ENCODE measurements around the gene UBALD2.
"Not testable (repeated sequence)": the region's sequence is repeated elsewhere in the genome, so short reads cannot be mapped to it uniquely, and the experiment has no call there.

UBALD2 gene

GRCh38 chr17:76262732-76263344 lies 2.3 kb upstream of the UBALD2 start:
- in situ Hi-C loops (cut with HindIII; ENCODE audit: low pct_unique_long_range_greater_than_20kb, low sequenced_read_pairs), result no loop called here
- DNase-seq (ENCODE audit: low read depth in 1 of 2, low spot score in 1 of 2), result peak; percentile 64 to 85
- no peak for TF ChIP-seq JUND (IDR thresholded peaks at IDR 0.05; ENCODE audit: low read depth)

- in situ Hi-C loops (cut with HindIII; ENCODE audit: low pct_unique_long_range_greater_than_20kb, low sequenced_read_pairs), result no loop called here
- TF ChIP-seq JUND (IDR thresholded peaks at IDR 0.05; ENCODE audit: low read depth), result no peak
- DNase-seq (ENCODE audit: low read depth in 1 of 2, low spot score in 1 of 2), result no peak
These were observed 1.3 kb upstream of the UBALD2 start for GRCh38 chr17:76263896-76264295.

- no peak for DNase-seq (ENCODE audit: low read depth in 1 of 2, low spot score in 1 of 2)
- TF ChIP-seq JUND (IDR thresholded peaks at IDR 0.05; ENCODE audit: low read depth), result no peak
- in situ Hi-C loops (cut with HindIII; ENCODE audit: low pct_unique_long_range_greater_than_20kb, low sequenced_read_pairs), result no loop called here
These were observed 758 bp upstream of the UBALD2 start for GRCh38 chr17:76264425-76264754.

- peak; percentile 59 to 61 for DNase-seq (ENCODE audit: low read depth in 1 of 2, low spot score in 1 of 2)
These were observed 586 bp downstream of the UBALD2 start for GRCh38 chr17:76265624-76266243.

GRCh38 chr17:76266244-76266938 lies 1.2 kb downstream of the UBALD2 start:
- in situ Hi-C loops (cut with HindIII; ENCODE audit: low pct_unique_long_range_greater_than_20kb, low sequenced_read_pairs), result no loop called here
- peak; percentile 52 to 58 for DNase-seq (ENCODE audit: low read depth in 1 of 2, low spot score in 1 of 2)
- TF ChIP-seq JUND (IDR thresholded peaks at IDR 0.05; ENCODE audit: low read depth), result no peak

More at GRCh38 chr17:76265624-76266243, 586 bp downstream of the UBALD2 start:
- in situ Hi-C loops (cut with HindIII; ENCODE audit: low pct_unique_long_range_greater_than_20kb, low sequenced_read_pairs), result no loop called here
- no peak for TF ChIP-seq JUND (IDR thresholded peaks at IDR 0.05; ENCODE audit: low read depth)

- no peak for TF ChIP-seq JUND (IDR thresholded peaks at IDR 0.05; ENCODE audit: low read depth)
- in situ Hi-C loops (cut with HindIII; ENCODE audit: low pct_unique_long_range_greater_than_20kb, low sequenced_read_pairs), result no loop called here
- no peak for DNase-seq (ENCODE audit: low read depth in 1 of 2, low spot score in 1 of 2)
These were observed 2.0 kb downstream of the UBALD2 start for GRCh38 chr17:76267051-76267576.

- in situ Hi-C loops (cut with HindIII; ENCODE audit: low pct_unique_long_range_greater_than_20kb, low sequenced_read_pairs); DNase-seq (ENCODE audit: low read depth in 1 of 2, low spot score in 1 of 2): not testable (repeated sequence)
These were observed 2.4 kb downstream of the UBALD2 start for GRCh38 chr17:76267581-76268001.

- no peak for TF ChIP-seq JUND (IDR thresholded peaks at IDR 0.05; ENCODE audit: low read depth)
- in situ Hi-C loops (cut with HindIII; ENCODE audit: low pct_unique_long_range_greater_than_20kb, low sequenced_read_pairs), result no loop called here
- no peak for DNase-seq (ENCODE audit: low read depth in 1 of 2, low spot score in 1 of 2)
These were observed 3.0 kb downstream of the UBALD2 start for GRCh38 chr17:76268015-76268749.

- TF ChIP-seq JUND (IDR thresholded peaks at IDR 0.05; ENCODE audit: low read depth), result no peak
- in situ Hi-C loops (cut with HindIII; ENCODE audit: low pct_unique_long_range_greater_than_20kb, low sequenced_read_pairs), result no loop called here
- no peak for DNase-seq (ENCODE audit: low read depth in 1 of 2, low spot score in 1 of 2)
These were observed 4.1 kb downstream of the UBALD2 start for GRCh38 chr17:76268991-76269981.

GRCh38 chr17:76270127-76270592 lies 5.0 kb downstream of the UBALD2 start:
- no peak for DNase-seq (ENCODE audit: low read depth in 1 of 2, low spot score in 1 of 2)
- TF ChIP-seq JUND (IDR thresholded peaks at IDR 0.05; ENCODE audit: low read depth), result no peak
- in situ Hi-C loops (cut with HindIII; ENCODE audit: low pct_unique_long_range_greater_than_20kb, low sequenced_read_pairs), result no loop called here

GRCh38 chr17:76270770-76271668 lies 5.9 kb downstream of the UBALD2 start:
- TF ChIP-seq JUND (IDR thresholded peaks at IDR 0.05; ENCODE audit: low read depth), result no peak
- in situ Hi-C loops (cut with HindIII; ENCODE audit: low pct_unique_long_range_greater_than_20kb, low sequenced_read_pairs), result no loop called here
- no peak for DNase-seq (ENCODE audit: low read depth in 1 of 2, low spot score in 1 of 2)

Data from T47D (cell line).